GM12872 (cell line): Measurements from ENCODE around the gene MBP.

Experiments used
- CTCF ChIP-seq: IDR thresholded peaks from 3 replicates; pipeline ENCODE4 v1.5.1; 2011; ENCODE audit warnings: low read depth, mild to moderate bottlenecking, low read length, moderate library complexity; ENCODE audit not compliant: insufficient read depth

The MBP gene

GRCh38 chr18:77115192-77115953 is 17.2 kb downstream of the MBP start:
- no peak for TF ChIP-seq CTCF

DNA sequence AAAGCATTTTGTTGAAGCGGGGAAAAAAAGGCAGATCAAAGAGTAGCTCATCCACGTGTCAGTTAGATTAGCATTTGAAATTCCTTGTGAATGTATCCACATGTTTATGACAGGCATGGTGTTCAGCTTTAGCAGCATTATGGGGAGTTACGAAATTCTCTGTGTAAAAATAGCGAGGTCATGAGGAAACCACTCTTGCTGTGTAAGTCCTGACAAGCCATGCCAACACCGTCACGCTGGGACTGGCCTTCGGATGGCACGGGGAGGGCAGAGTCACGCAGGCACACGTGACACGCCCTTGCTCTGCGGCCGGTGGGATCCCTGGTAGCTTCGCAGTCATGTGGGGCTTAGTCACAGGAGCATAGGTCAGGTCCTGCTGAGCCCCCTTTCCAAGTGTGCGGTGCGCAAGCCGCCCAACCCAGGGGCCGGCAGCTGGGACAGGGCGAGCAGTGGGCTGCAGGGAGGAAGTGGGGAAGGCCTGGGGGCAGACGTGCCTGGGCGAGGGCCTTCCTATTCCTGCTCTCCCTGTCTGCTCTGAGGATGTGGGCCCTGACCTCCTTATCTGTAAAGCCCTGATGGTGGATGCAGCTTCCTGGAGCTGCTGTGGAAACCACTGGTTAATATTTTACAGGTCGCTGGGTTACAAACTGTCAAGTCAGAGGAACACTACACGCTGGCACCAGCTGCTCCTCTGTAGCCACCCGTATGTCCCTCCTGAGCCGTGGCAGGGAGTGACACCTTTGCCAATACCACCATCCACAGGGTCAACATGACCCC is 18.0 kb downstream of the MBP start:
- TF ChIP-seq CTCF = no peak

GRCh38 chr18:77114152-77114414 is 18.5 kb downstream of the MBP start:
- no peak for TF ChIP-seq CTCF

- no peak for TF ChIP-seq CTCF
These were observed 19.0 kb downstream of the MBP start for GRCh38 chr18:77113361-77114151.

DNA sequence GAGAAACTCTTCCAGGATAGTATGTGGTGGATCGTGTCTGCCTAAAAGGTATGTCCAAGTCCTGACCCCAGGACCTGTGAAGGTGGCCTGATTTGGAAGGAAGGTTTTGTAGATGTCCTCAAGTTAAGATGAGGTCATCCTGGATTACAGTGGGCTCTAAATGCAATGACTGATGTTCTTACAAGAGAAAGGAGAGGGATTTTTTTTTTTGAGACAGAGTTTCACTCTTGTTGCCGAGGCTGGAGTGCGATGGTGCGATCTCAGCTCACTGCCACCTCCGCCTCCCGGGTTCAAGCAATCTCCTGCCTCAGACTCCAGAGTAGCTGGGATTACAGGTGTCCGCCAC is 19.9 kb downstream of the MBP start:
- TF ChIP-seq CTCF = no peak

DNA sequence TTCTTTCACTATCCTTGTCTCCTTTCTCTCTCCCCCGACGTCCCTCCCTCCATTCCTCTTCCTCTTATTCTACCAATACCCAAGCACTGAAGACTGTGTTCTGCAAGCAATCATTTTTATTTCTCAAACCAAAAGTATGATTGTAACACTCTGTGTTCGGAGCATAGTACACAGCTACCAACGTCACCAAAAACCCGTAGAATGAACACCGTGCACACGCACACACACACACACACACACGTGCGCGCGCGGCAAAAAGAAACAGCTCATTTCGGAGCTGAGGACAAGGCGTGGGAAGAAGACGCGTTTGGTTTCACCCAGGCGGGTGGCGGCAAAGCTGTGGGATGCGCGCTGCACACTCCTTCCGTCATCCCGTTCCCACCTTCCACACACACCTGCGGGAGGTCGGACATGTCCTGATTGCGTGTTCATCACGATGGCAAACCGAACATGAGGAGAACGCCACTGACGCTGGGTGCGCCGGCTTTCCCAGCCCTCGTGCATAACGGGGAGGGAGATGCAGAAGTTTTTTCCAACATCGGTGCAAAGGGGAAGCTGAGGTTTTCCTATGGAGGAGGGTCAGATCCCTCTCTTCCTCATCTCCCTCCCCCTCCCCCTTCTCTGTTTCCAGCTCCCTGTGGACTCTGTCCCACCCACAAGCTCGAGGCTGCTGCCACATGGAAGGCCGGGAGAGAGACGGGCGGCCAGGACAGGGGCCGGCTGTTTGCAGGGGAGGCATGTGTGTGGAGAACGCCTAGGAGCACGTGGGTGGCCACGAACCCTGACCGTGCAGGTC is 20.4 kb downstream of the MBP start:
- TF ChIP-seq CTCF = no peak

DNA sequence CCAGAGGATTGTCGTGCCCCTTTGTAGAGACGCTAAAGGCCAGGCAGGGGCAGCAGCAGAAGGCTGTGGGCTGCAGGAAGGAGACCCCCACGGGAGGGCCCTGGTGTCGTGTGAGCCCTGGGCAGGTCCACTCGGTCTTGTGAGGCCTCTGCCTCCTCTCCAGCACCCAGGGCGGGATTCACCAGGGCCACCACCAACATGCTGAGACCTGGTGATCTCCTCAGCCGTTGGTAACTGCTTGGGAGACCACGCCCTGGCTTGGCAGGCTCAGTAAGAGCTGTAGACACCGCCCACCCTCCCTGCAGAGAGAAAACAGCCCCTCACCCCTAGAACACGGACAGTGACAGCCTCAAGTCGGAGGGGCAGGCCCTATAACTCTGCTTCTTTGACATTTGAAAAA is 21.1 kb downstream of the MBP start:
- no peak for TF ChIP-seq CTCF
